ENCODE results near the gene EFS.

The EFS gene

DNA sequence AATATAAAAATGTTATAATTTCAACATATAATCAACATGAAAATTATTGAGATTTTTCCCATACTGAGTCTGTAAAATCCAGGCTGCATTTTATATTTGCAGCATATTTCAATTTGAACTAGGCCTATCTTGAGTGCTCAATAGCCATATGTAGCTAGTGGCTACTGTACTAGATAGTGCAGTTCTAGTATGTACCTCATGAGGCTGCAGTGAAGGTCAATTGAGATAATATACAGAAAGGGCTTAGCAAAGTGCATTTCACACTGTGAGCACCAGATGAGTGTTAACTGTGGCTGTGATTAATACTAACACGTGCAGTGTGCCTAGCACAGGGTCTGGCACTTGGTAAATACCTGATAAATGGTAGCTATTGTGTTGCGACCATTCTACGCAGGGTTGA is 6.9 kb downstream of the EFS start:
- no peak for DNase-seq

DNA sequence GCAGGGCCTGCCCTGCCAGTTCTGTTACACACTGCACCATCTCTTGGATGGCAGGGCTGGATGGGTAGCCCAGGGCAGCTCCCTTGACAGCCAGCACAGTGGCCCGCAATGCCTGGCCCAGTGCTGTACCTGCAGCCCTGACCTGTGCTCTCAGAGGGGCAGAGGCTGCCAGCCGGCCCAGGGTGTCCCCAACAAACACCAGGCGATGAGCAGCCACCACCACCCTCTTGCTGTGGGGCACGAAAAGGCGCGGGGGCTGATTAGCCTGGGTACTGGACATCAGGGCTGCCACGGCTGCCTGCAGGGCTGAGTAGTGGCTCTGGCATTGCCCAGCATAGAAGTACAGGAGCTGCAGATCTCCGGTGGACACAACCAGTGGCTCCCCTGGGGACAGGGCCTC is 7.7 kb downstream of the EFS start:
- no peak for DNase-seq

DNA sequence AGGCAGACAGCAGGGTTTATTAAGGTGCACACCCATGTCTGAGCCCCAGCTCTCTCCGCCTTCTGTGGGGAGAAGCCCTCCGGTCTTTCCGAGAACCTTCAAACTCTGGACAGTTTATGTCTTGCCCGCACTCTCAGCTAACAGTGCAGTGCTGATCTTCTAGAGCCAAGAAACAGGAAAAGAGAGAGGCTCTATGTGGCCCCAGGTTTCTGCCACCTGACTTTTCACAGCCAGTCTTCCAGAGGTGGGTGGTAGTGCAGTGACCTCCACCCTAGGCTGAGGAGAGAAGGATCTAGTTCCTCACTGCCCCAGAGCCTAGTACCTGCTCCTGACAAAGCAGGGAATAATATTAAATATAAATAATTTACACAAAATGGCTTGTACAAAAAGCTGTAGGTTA is 8.3 kb downstream of the EFS start:
- no peak for DNase-seq

DNA sequence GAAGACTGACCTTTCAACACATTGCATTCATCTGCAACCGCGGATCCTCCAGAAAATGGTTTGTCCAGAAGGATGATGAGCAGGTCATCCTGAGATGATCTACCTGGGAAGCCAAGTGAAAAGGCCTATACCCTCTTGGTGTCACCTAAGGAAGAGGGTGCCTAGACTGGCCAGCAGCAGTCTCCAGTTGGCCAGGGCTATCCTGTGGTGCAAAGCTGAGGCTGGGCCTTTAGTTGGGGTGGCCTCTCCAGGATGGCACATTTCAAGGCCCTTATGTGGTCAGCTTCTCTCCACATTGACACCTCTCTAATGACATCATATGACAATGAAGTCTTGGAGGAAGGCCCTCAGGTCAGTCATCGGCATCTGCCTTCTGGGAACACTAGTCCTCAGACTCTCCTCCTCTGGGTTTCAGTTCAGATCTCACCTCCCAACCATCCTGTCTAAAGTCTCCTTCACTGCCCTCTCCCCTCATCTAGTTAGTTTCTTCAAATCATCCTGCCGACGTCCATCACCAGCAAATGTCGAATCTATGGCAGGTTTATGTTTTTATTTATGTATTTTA is 9.0 kb downstream of the EFS start:
- no peak for DNase-seq

DNA sequence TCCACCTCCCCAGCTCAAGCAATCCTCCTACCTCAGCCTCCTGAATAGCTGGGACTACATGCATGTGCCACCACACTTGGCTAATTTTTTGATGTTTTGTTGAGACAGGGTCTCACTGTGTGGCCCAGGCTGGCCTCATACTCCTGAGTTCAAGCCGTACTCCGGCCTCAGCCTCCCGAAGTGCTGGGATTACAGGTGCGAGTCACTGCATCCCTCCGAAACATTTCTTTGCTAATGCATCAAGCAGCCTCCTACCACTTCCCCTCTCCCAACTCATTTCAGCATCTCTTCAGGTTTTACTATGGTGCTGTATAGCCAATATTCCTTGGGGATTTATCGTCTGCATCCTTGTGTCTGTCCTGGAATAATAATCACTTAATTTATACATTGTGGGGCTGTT is 10.0 kb downstream of the EFS start:
- no peak for DNase-seq

DNA sequence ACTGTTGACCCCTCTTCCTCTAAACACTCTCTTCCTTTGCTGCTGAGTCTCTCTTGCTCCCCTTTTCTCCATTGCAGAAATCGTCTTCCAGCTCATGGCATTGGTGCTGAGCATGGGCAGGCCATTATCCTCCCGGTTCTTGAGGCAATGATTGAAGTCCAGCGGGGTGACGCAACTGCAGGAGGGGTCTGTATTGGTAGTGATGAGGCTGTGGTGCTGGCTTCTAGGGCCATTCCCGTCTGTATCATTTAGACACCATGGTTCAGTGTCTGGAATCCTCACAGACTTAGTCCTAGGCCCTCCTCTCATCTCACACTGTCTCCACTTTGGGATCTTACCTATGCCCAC is 11.6 kb downstream of the EFS start:
- no peak for DNase-seq

DNA sequence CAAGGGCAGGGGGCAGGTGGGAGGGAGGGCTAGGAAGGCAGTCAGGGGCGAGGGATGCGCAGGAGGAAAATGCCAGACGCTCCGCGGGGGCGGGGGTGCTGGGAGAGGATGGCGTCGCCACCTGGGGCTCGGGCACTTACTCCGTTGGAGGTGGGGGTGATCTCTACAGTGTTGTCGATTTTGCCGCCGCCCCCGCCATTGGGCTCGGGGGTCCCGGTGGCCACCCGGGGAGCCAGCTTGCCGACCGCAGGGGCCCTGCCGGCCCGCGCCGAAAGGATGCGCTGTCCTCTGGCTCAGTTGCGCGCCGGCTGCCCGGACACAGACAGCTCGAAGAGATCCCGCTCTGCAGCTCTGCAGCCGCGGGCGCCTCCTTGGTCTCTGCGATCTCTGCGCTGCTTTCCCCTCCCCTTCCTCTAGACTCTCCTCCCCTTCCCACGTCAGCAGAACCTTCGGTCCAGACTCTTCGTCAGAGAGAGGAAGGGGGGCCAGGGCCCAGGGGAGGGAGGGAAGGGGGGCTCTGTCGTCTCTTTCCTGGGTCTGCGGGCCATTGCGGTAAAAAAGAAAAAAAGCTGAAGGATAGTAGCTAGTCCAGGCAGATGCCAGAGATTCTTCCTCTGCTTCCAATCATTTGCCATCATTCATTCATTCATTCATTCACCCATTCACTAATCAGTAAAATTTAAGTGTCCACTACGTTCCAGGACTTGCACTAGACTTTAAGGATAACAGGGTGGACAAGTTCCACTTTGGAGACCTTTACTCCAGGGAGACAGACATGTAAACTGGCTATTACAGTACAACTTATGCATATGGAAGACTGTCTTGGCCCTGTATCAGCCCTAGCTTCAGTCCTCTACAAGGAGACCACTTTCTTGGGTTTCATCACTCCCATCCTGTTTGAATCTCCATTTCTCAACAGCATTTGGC is 12.2 kb downstream of the EFS start, which contains the start of gene SLC22A17:
TSS of gene SLC22A17 (minus strand) at position 382 of the 927 bp plus-strand sequence.
- peak; percentile 91 for DNase-seq

DNA sequence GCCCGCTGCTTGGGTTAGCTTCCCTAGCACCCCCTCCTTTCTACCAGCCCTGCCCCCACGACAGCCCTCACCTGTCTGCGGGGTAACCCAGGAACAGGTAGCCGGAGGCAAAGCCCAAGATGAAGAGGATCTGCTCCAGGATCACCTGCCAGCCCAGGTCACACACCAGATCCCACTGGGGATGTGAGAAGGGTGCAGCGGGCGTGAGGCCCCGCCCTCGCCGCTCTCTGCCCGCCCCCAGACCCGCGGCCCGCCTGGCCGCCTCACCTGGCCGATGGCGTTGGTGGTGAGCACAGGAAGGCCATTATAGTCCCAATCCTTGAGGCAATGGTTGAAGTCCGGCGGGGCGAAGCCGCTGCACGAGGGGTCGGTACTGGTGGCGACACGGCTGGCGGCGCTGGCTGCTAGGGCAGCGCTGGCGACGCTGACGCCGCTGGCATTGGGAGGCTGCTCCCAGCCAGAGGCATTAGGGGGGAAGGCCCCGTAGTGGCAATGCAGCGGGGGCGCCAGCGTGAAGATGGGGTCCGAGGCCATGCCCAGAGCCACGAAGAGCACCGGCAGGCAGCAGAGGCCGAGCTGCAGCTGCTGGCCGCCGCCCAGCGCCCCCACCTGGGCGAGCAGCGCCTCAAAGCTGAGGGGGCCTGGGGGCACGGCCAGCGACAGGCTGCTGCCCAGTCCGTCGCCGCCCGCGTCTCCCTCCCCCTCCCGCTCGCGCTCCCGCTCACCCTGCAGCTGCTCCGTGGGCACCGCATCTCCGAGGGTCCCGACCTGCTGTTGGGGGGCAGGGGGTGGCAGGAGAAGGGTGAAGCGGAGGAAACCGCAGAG is 13.1 kb downstream of the EFS start:
- no peak for DNase-seq

DNA sequence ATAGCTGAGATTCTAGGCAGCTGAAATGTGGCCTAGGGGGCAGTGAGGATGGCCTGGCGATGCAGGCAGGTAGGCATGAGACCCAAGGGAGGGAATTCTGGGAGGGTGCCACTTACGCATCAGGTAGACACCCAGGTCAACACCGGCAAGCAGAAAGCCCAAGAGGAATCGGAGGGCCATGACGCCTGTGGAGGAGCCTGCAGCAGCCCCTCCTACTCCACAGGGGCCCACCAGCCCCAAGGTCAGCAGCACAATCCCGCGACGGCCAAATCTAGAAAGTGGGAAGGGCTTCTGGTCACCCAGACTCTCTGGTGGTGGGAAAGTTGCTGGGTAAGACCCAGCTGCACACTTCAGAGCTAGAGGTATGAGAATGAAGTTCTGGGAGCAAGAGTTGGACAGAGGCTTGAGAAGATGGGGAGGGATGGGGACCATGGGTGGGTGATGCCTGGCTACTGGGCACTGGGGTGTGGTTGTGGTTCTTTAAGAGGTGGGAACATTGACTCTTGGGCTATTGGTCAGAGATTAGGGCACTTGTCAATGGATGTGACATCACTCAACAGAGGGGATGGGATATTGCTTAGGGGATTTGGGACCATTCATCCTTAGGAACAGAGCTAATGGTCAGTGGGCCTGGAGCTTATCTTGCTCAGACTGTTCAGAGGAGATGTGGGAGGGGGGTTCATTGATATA is 15.7 kb downstream of the EFS start:
- DNase-seq, result no peak

DNA sequence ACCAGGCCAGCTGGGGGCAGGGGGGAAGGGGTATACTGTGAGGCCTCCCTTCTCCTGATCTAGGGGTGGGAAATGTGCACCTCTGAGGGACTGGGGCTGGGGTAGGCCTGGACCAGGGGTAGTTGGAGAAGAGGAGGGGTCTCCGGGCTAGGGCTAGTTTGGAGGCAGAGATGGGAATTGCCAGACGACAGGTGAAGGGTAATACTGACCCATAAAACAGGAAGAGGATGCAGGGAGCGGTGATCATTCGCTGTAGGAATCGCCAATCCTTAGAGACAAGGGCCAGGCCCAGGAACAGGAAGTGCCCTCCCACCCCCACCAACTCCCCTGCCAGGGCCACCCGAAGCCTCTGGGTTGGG is 16.7 kb downstream of the EFS start:
- no peak for DNase-seq

DNA sequence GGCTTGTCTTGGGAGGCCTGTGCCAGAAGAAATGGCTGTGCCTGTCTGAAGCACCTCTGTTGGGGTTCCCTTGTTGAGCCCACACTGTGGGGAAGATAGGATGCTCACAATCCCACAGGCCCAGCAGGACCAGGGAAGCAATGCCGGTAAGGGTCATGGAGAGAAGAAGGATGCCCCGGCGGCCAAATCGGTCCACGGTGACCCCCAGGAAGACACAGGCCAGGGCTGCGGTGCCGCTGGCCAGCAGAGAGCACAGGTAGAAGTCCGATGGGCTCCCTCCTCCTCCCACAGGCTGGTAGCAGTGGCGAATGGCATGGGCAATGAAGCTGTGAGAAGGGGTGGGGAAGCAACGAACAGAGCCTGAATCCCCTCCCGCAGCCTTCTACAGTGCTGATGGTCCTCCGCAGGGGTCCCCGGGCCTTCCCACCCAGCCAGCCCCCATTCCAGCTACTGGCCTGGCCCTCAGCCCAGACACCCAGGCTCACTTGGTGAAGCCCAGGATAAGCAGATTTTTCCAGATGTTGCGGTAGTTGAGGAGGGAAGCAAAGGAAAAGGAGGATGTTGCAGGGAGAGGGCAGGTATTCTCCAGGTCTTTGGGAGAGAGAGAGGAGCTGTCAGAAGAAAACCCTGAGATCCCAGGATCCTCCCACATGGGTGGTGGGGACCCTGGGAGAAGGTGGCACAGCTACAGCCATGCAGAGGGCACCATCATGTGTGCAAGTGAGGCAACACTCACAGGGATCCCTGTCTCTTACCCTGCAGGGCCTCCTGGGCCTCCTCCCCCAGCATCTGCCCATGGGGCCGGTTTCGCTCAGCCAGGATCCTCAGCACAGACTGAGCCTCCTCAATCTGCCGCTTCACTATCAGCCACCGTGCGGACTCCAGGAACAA is 17.3 kb downstream of the EFS start:
- no peak for DNase-seq

DNA sequence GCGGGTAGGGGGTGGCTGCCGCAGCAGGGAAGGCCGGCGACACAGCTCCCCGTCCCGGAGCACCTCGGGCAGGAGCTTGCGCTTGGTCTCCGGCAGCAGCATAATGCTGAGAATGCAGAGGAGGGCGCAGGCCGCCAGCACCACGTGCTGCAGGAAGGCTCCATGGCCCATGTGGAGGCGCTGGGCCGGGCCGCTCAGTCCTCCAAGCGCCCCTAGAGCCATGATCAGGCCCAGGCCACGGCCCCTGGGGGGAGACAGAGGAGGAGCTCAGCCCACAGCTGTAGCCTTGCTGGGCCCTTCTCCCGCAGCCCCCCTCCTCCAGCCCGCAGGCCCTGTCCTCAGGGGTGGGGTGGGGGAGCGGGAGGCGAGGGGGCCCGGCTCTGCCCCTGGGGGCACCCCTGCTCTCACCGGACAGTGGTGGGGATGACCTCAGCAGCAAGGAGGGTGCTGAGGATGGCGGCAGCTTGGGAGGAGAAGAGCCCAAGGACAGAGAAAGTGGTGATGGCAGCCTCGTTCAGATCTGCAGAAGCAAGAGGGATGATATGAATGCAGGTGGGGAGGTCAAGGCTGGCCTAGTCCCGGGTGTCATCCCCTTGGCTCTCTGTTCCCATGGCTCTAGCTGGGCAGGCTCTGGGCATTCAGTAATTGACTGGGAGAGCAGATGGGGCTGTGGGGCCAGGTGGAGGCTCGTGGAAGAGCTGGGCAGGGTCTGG is 18.1 kb downstream of the EFS start:
- DNase-seq, result no peak

DNA sequence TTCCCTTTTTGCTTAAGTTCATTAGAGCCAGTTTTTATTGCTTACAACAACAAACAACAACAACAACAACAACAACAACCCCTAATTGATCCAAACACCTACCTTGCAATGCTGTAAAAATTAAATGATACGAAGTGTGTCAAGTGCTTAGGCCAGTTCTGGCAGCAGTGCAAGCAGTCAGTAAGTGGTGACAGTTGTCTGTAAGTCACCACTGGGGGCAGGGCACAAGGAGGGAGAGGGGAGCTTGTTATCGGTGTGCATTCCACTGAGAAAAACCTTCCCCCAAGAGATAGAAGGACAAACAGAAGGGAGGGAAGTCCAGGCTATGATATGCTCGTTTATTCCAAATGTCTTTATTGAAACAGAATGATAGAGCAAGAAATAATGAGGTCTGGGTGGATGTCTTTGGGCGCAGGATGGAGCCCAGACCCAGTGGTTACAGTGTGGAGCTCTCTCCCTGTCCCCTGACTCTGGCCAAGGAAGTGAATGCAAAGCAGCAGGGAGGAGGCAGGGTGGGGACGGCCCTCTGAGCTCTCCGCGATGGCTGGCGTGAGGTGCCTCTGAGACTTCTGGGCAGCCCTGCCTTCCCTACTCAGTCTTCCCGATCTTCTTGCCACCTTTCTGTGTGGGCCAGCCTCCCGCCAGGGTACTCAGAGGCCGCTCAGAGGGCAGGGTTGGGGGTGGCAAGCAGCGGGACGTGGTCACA is 18.8 kb downstream of the EFS start:
- no peak for DNase-seq

DNA sequence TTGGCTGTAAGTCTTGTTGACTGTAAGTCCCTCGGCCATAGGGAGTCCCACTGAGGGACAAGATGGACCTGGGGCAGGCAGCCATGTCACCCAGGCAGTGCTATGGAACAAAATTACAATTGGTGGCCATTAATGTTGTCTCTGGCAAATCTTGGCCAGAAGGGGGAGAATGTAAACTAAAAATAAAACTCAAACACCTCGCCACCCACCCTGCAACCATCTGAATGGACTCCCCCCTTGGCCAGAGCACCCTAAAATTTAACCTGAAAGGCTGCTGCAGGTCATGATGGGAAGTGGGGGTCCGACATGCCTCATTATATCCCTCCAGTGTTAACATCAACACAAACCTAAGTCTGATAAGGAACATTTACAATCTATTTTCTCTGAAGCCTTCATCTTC is 20.5 kb downstream of the EFS start:
- no peak for DNase-seq

DNA sequence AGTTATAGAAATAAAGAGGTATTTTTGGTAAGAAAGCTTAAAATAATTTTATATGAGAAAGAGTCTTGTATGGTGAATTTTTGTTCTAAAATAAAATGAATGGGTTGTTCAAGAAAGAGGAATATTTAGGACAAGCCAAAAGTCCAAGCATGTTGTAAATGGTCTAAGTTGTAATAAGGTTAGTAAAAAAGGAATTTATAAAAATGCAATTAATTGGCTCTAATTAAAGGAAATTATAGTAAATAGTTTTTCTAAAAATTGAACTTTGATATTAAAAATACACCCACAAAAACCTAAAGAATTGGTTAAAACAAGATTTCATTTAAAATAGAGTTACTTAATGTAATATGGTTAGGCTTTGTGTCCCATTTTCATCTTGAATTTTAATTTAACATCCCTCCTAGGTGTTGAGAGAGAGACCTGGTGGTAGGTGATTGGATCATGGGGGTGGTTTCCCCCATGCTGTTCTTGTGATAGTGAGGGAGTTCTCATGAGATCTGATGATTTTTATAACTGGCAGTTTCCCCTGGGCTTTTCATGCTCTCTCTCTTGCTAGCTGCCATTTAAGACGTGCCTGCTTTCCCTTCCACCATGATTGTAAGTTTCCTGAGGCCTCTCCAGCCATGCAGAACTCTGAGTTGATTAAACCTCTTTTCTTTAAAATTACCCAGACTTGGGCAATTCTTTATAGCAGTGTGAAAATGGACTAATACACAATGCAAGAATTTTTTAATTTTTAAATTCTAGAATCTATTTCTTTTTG is 25.3 kb downstream of the EFS start:
- no peak for DNase-seq

DNA sequence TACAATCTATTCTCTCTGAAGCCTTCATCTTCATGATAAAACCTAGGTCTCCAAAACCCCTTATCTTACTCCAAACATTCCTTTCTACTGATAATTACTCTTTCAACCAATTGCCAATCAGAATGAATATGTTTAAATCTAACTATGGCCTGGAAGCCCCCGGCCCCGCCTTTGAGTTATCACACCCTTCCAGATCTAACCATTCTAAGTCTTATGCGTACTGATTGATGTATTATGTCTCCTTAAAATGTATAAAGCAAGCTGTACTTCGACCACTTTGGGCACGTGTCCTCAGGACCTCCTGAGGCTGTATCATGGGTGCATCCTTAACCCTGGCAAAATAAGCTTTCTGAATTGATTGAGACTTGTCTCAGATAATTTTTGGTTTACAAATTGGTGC is 29.3 kb downstream of the EFS start:
- no peak for DNase-seq

DNA sequence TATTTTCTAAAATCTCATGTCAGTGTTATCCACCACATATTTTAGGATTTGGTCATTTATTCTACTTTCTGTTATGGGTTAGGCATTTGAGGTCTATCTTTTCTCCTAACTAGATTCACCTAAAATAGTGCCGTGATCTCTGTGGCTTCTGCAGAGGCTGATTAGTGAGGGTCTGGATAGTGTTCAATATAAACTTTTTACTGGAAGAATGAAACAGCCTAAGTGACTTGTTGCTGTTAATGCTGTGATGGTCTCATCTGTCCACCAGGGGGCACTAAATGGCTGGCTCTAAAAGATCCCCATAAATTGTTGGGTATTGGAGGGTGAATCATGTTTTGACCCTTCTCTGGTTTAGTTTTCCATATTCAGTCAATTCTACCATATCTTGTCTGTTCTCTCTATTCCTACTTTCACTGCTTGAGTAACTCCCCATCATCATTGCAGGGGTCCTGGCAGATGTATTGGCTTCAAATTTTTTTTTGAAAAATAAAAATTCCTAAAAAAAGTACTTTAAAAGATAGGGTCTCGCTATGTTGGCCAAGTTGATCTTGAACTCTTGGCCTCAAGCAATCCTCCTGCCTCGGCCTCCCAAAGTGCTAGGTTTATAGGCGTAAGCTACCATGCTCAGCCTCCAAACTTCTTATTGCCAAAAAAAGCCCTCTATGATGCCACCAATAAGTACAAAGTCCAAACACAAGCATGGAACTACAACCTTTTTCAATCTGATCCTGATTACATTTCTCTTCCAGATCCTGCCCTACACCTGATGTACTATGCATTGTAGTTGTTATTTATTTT is 36.8 kb downstream of the EFS start:
- DNase-seq, result peak; percentile 68

DNA sequence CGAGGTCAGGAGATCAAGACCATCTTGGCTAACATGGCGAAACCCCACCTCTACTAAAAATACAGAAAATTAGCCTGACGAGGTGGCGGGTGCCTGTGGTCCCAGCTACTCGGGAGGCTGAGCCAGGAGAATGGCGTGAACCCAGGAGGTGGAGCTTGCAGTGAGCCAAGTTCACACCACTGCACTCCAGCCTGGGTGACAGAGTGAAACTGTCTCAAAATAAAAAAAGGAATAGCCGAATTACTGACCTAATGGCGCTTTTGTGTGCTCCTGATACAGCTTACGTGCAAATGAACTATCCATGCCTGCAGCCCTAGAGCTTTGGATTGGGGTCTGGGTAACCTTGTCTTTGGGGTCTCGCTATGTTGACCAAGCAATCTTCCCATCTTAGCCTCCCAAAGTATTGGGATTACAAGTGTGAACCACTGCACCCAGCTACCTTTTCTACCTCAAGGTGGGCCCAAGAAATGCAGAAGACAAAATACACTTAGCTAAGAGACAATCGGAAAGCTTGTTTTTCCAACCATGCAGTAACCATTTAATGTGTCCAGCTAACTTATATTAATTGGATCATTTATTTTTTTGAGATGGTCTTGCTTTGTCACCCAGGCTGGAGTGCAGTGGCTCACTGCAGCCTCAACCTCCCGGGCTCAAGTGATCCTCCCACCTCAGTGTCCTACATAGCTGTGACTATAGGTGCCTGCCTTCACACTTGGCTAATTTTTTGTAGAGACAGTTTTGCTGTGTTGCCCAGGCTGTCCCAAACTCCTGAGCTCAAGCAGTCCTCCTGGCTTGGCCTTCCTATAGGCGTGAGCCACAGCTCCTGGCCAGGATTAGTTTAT is 38.3 kb downstream of the EFS start:
- no peak for DNase-seq

Data from fibroblast of skin of back (primary cell).